NOMO-1 treated with dmso at 0.1 percent for 144 hours (cell line): ENCODE data around the gene FOLH1.
"Not testable (repeated sequence)": the region's sequence is repeated elsewhere in the genome, so short reads cannot be mapped to it uniquely, and the experiment has no call there.

Source experiments
- DNase-seq: peaks from one replicate; lab custom pipeline; 2025; ENCODE audit not compliant: unreplicated experiment; lab: John Stamatoyannopoulos, UW

Gene FOLH1

GRCh38 chr11:49184756-49185155 lies 23.6 kb downstream of the FOLH1 start:
- DNase-seq: not testable (repeated sequence)

- DNase-seq: not testable (repeated sequence)
Measured at GRCh38 chr11:49177936-49178335, 30.5 kb downstream of the FOLH1 start.

GRCh38 chr11:49175378-49175777 lies 33.0 kb downstream of the FOLH1 start:
- not testable (repeated sequence) for DNase-seq

GRCh38 chr11:49174691-49175366 lies 33.6 kb downstream of the FOLH1 start:
- DNase-seq: not testable (repeated sequence)

- not testable (repeated sequence) for DNase-seq
Measured at GRCh38 chr11:49171613-49172012, 36.8 kb downstream of the FOLH1 start.

- DNase-seq: not testable (repeated sequence)
Measured at GRCh38 chr11:49169579-49169978, 38.8 kb downstream of the FOLH1 start.

- not testable (repeated sequence) for DNase-seq
Measured at GRCh38 chr11:49168992-49169391, 39.4 kb downstream of the FOLH1 start.

- no peak for DNase-seq
Measured at GRCh38 chr11:49151211-49151610, 57.2 kb downstream of the FOLH1 start.

- not testable (repeated sequence) for DNase-seq
Measured at GRCh38 chr11:49102356-49102755, 106.0 kb downstream of the FOLH1 start.
